ENCODE measurements around the gene CYSLTR2.

Gene CYSLTR2

GRCh38 chr13:48637601-48638000 lies 16.1 kb upstream of the CYSLTR2 start:
- peaks cover 48% of the 10 kb centered on the region for H3K9me3 Mint-ChIP-seq

GRCh38 chr13:48640767-48641166 lies 13.0 kb upstream of the CYSLTR2 start:
- no peak for DNase-seq
- peaks cover 5% of the 10 kb centered on the region for H3K36me3 Mint-ChIP-seq (ENCODE audit: low read depth)

More at GRCh38 chr13:48637601-48638000, 16.1 kb upstream of the CYSLTR2 start:
- Mint-ChIP-seq H3K36me3 (ENCODE audit: low read depth) (peaks cover 5% of the 10 kb centered on the region), H3K4me1 (peaks cover 8% of the 10 kb centered on the region), H3K4me3 (no peak overlapping the region), H3K27me3 (ENCODE audit: low read depth, poor library complexity) (peaks cover 4% of the 10 kb centered on the region), H3K27ac (no peak overlapping the region)
- no peak for TF ChIP-seq CTCF (IDR thresholded peaks at IDR 0.05)
- no peak for DNase-seq

GRCh38 chr13:48641404-48641803 lies 12.3 kb upstream of the CYSLTR2 start:
- no peak for TF ChIP-seq CTCF (IDR thresholded peaks at IDR 0.05)
- Mint-ChIP-seq H3K36me3 (ENCODE audit: low read depth) (peaks cover 5% of the 10 kb centered on the region), H3K4me1 (peaks cover 8% of the 10 kb centered on the region), H3K27me3 (ENCODE audit: low read depth, poor library complexity) (peaks cover 7% of the 10 kb centered on the region), H3K4me3 (no peak overlapping the region), H3K27ac (no peak overlapping the region), H3K9me3 (peaks cover 25% of the 10 kb centered on the region)
- DNase-seq = no peak

More at GRCh38 chr13:48640767-48641166, 13.0 kb upstream of the CYSLTR2 start:
- peaks cover 7% of the 10 kb centered on the region for H3K27me3 Mint-ChIP-seq (ENCODE audit: low read depth, poor library complexity)
- peak overlapping the region; percentile 74 for H3K27ac Mint-ChIP-seq
- peaks cover 8% of the 10 kb centered on the region for H3K4me1 Mint-ChIP-seq
- H3K9me3 Mint-ChIP-seq = peaks cover 31% of the 10 kb centered on the region
- TF ChIP-seq CTCF (IDR thresholded peaks at IDR 0.05) = no peak
- H3K4me3 Mint-ChIP-seq = no peak overlapping the region

- no peak for DNase-seq
- Mint-ChIP-seq H3K4me3 (no peak overlapping the region), H3K9me3 (peaks cover 20% of the 10 kb centered on the region), H3K4me1 (peaks cover 8% of the 10 kb centered on the region), H3K27ac (no peak overlapping the region), H3K36me3 (ENCODE audit: low read depth) (peaks cover 5% of the 10 kb centered on the region), H3K27me3 (ENCODE audit: low read depth, poor library complexity) (peaks cover 7% of the 10 kb centered on the region)
- TF ChIP-seq CTCF (IDR thresholded peaks at IDR 0.05) = no peak
Measured at GRCh38 chr13:48642061-48642460, 11.7 kb upstream of the CYSLTR2 start.

- no peak overlapping the region for H3K4me3 Mint-ChIP-seq
- H3K27me3 Mint-ChIP-seq (ENCODE audit: low read depth, poor library complexity) = peaks cover 7% of the 10 kb centered on the region
- peaks cover 12% of the 10 kb centered on the region for H3K9me3 Mint-ChIP-seq
- no peaks in the 10 kb centered on the region for H3K36me3 Mint-ChIP-seq (ENCODE audit: low read depth)
- TF ChIP-seq CTCF (IDR thresholded peaks at IDR 0.05) = no peak
- peaks cover 11% of the 10 kb centered on the region for H3K4me1 Mint-ChIP-seq
- no peak overlapping the region for H3K27ac Mint-ChIP-seq
- DNase-seq = no peak
Measured at GRCh38 chr13:48643159-48643558, 10.6 kb upstream of the CYSLTR2 start.

- H3K36me3 Mint-ChIP-seq (ENCODE audit: low read depth) = no peaks in the 10 kb centered on the region
- H3K27ac Mint-ChIP-seq = no peak overlapping the region
- peaks cover 7% of the 10 kb centered on the region for H3K27me3 Mint-ChIP-seq (ENCODE audit: low read depth, poor library complexity)
- H3K4me3 Mint-ChIP-seq = no peak overlapping the region
- peaks cover 20% of the 10 kb centered on the region for H3K4me1 Mint-ChIP-seq
- H3K9me3 Mint-ChIP-seq = peaks cover 3% of the 10 kb centered on the region
- no peak for TF ChIP-seq CTCF (IDR thresholded peaks at IDR 0.05)
- DNase-seq = no peak
Measured at GRCh38 chr13:48644141-48644540, 9.6 kb upstream of the CYSLTR2 start.

Measured in nephron progenitor cell (in vitro differentiated cells).